HG02642 (cell line): Measurements from ENCODE around the gene SST.
"Not testable (repeated sequence)": the region's sequence is repeated elsewhere in the genome, so short reads cannot be mapped to it uniquely, and the experiment has no call there.

Experiments used
- ATAC-seq: cut with Tn5 transposase; IDR thresholded peaks from one replicate; pipeline ENCODE4 v1.9.1; 2021; ENCODE audit warnings: mild to moderate bottlenecking; ENCODE audit not compliant: unreplicated experiment, poor library complexity

SST gene

DNA sequence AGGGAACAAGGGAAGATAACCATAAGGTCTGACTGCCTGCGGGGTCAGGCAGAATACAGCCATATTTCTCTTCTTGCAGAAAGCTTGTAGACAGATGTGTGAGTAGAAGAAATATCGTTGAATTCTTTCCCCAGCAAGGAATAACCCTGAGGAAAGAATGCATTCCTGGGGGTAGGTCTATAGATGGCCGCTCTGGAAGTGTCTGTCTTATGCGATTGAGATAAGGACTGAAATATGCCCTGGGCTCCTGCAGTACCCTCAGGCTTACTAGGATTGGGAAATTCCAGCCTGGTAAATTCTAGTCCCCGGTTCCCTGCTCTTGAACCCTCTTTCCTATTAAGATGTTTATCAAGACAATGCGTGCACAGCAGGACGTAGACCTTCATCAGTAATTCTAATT lies 15.8 kb upstream of the SST start:
- no peak for ATAC-seq

GRCh38 chr3:187684880-187685279 lies 14.7 kb upstream of the SST start:
- no peak for ATAC-seq

GRCh38 chr3:187684444-187684843 lies 14.2 kb upstream of the SST start:
- no peak for ATAC-seq

- ATAC-seq, result not testable (repeated sequence)
Observed at GRCh38 chr3:187681756-187682155, 11.6 kb upstream of the SST start.

GRCh38 chr3:187679638-187680396 lies 9.6 kb upstream of the SST start:
- peak; percentile 79 for ATAC-seq

DNA sequence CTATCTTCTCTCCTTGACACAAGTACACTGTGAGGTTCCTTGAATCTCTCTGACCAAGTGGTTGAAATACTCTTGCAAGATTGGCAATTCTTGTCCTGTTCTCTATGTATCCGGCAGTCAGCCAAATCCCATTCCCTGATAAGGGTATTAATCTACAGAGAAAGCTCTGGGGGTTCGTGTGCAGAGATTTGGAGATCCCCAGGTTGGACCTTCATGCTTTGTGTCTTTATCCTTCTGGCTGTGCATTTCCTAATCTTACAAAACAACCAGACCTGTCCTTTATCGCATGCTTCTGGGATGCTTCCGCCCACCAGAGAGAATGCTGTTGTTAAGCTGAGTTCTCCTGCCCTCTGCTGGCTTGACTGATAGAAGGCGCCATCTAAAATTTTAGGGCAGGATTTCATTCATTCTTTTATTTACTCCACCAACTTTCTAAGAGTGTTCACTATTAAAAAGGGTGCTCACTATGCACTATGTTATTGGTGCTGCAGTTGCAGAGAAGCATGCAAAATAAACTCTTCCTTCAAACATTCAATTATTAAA lies 8.6 kb upstream of the SST start:
- ATAC-seq, result no peak

DNA sequence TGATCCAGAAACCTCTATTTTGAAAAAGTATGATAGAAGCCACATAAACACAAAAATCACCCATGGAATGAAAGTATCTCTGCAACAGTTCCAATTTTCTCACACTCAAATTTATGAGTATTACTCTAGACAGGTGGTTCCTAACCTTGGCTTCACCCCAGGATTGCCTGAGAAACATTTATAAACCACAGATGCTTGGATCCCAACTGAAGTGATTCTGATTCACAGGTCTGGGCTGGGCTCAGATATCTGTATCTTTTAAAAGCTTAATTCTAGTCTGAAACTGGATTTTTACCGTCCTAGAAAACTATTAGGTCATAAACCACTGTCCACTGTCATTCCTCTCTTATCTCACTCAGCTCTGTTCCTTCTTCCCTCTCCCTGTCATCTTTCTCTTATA lies 7.4 kb upstream of the SST start:
- no peak for ATAC-seq

DNA sequence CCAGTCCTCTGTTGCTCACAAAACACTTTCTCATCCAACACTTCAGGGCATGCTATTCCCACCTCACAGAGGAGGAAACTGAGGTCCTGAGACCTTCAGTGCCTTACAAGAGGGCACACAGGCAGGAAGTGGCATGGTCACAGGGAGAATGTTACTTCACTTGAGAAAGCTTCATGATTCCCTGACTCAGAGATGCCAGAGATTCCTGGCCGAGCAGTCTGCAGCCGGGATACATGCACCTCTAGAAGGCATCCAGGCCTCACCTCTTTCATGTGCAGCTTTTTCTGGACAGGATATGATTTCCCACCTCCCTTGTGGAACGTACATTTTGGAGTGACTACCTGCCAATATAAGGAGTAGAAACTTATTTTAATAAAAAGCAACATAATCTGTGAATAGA lies 2.8 kb upstream of the SST start:
- no peak for ATAC-seq

DNA sequence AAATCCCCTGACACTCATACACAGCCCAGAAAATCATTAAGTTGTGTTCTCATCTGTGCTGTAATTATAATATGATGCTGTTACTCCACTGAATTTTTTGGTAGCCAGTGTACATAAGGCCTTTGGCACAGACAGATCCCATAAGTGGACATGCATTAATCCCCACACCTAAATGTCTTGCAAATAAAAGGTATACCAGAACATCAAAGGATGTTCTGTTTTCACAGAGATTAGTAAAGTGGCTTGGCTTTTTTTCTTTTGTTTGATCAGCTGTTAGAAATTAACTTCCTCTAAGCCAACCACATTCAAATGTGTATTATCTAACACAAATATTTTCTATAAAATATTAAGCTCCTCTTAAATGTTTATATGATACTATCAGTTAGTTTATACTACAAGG lies 2.7 kb downstream of the SST start:
- no peak for ATAC-seq

GRCh38 chr3:187665764-187666402 lies 4.3 kb downstream of the SST start:
- ATAC-seq, result no peak

GRCh38 chr3:187665010-187665409 lies 5.2 kb downstream of the SST start:
- no peak for ATAC-seq

DNA sequence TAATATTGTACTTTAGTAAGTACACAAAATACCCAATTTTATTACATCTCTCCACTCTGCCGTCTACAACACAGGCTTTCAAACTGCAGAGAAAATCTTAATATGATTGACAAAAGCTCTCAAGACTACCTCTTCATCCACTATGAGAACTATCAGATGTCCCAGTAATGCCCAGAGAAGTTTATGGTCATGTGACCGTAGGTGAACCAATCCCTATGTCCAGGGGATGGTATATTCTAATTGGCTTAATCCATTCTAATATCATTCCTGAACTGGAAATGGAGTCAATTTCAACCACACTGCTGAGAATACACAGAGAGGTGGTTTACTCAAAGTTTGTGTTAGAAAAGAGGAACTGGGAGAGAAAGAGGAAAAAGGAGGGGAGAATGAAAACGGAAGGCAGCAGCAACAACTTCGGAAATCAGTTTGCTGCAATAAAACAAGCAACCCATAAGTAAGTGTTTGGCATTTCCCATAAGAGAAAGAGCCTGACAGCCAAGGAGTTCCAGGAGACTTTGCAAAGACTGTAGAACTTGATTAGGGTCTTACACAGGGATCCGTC lies 7.3 kb downstream of the SST start:
- ATAC-seq, result no peak

DNA sequence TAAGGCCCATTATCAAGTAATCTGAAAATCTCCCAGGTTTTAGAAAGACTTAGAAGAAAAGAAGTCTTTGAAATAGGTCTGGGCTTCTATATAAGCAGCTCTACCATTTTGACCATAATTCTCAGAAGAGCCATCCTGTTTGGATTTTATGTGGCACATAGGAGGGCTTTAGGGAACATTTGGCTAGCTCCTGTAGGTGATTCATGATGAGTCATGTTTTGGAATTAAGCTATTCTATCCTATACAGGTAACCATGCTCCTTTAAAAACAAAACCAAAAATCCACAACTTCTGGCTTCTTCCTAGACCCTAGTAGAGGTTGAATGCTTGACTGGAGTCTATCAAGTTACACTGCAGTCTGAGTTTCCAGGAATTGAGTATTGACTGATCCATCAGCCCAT lies 8.9 kb downstream of the SST start:
- no peak for ATAC-seq

GRCh38 chr3:187651282-187651681 lies 18.9 kb downstream of the SST start:
- ATAC-seq, result no peak

DNA sequence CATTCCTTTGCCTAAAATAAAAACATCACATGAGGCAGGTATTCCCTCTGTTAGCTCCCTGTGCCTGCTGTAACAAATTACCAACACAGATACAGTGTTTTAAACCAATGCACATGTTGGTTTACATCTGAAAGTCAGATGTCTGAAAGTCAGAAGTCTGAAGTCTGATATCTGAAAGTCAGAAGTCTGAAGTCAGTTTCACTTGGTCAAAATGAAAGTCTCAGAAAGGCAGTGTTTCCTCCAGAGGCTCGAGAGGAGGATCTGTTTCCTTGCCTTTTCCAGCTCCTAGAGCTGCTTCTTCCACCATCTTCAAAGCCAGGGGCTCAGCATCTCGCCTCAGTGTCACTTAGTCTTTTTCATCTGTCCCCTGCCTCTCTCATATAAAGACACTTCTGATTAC lies 22.0 kb downstream of the SST start:
- peak; percentile 82 for ATAC-seq

GRCh38 chr3:187646906-187647660 lies 23.1 kb downstream of the SST start:
- no peak for ATAC-seq

DNA sequence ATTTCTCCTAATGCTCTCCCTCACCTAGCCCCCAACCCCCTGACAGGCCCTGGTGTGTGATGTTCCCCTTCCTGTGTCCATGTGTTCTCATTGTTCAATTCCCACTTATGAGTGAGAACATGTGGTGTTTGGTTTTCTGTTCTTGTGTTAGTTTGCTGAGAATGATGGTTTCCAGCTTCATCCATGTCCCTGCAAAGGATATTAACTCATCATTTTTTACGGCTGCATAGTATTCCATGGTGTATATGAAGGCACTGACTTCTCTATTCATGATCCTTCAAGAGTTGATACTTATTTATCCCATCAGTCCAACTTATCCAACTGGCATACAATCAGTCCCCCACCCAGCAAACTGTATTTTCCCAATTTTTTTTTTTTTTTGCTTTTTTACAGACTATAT lies 24.8 kb downstream of the SST start:
- not testable (repeated sequence) for ATAC-seq

GRCh38 chr3:187642861-187643260 lies 27.3 kb downstream of the SST start:
- ATAC-seq, result no peak

DNA sequence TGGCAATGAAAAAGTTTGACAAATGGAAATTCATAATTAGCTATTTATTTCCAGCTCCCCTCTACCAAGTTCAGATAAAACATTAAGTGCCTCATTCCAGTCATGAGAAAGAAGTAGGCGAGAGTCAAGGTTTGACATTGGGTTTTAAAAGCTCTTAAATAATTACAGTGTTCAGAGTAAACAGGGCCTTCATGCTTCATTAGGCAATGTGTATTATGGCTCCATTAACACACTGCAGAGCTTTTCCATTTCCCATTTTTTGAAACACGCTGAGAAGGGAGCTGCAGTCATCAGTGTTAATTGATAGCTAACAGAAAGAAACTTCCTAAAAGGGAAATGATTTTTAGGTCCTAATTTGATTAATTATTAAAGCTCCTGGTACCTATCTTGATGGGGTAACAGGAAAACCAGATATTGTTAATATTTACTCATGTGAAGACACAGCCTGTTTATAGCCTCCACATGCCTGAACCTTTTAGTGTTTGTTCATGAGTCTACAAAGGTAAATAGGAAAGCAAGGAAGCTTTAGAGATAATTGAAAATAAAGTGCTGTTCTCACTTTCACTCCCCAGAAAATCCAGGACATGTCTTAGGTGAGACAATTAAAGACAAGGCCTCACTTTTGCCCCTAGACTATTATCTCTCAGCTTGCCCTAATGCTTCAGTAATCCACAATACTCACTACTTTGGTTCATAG lies 28.7 kb downstream of the SST start:
- ATAC-seq, result no peak

DNA sequence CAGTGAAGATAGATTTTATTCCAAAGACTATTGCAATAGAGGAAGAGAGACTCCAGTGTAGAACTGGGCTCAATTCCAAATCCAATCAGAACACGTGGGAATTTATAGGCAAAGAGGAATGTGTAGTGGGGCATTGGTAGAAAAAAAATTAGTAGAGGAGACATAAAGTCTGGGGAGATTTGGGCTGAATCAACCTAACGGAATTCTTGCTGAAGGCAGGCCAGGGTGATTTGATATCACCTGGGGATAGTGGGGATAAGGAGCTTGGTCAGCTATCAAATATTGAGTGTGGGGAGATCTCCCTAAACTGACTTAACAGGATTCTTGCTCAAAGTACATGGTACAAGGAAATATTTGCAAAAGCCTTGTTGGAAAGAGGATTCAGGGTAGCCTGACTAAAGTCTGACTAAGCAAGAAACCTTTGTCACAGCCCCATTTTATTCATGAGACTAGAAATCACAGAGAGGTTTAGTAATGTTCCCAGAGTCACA lies 29.6 kb downstream of the SST start:
- no peak for ATAC-seq
